Neural progenitor cell (in vitro differentiated cells): ENCODE data around the gene ANAPC5.

ENCODE experiments used
- EZH2 ChIP-seq: fragments of 200-600 bp; sonication (generic); IDR thresholded peaks from 2 replicates; pipeline ENCODE4 v1.6.1; 2017; ENCODE audit warnings: antibody characterized with exemption, mild to moderate bottlenecking, moderate library complexity
- EZH2phosphoT487 ChIP-seq: fragments of 200-600 bp; sonication (generic); IDR thresholded peaks from 2 replicates; pipeline ENCODE4 v1.6.1; 2017; ENCODE audit warnings: antibody characterized with exemption
- TF ChIP-seq, protein P1 (sequence below): fragments of 200-600 bp; sonication (generic); IDR thresholded peaks from 2 replicates; pipeline ENCODE4 v1.5.1; 2017; ENCODE audit warnings: antibody characterized with exemption, mild to moderate bottlenecking

DNA sequence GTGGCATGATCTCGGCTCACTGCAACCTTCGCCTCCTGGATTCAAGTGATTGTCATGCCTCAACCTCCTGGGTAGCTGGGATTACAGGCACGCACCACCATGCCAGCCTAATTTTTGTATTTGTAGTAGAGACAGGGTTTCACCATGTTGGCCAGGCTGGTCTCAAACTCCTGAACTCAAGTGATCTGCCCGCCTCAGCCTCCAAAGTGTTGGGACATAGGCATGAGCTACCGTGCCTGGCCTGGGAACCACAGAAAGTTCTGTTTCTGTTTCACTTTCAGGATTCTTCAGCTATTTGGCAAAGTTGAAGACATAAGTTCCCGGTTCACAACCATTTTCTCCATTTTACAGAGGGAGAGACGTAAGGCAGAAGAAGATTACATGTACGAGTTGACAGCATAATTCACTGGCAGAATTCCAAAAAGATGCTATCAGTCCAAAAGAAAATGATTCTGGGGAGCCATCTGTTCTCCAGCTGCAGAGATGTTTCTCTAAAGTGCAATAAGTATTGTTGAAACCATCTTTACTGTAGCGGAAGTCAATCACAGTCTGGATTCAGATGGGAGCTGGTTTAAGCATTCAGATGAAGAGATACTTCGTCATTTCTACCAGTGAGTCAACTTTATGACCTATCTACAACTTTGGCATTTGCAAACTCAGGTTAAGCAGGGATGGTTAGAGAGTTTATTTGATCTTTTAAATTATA, 39.6 kb upstream of the ANAPC5 start:
- TF ChIP-seq, protein P1, sequence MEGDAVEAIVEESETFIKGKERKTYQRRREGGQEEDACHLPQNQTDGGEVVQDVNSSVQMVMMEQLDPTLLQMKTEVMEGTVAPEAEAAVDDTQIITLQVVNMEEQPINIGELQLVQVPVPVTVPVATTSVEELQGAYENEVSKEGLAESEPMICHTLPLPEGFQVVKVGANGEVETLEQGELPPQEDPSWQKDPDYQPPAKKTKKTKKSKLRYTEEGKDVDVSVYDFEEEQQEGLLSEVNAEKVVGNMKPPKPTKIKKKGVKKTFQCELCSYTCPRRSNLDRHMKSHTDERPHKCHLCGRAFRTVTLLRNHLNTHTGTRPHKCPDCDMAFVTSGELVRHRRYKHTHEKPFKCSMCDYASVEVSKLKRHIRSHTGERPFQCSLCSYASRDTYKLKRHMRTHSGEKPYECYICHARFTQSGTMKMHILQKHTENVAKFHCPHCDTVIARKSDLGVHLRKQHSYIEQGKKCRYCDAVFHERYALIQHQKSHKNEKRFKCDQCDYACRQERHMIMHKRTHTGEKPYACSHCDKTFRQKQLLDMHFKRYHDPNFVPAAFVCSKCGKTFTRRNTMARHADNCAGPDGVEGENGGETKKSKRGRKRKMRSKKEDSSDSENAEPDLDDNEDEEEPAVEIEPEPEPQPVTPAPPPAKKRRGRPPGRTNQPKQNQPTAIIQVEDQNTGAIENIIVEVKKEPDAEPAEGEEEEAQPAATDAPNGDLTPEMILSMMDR = no peak
- TF ChIP-seq EZH2phosphoT487 = no peak
- TF ChIP-seq EZH2 = no peak
